Endodermal cell (in vitro differentiated cells): Measurements from ENCODE around the gene NR1H3. TPM values are rescaled to one million over a fixed set of nuclear protein-coding genes. Genes with fewer than 3 reads are reported as not detected.

Experiments
- DNase-seq: peaks from one replicate; pipeline ENCODE4 v3.0.0-alpha.2; 2017
- H3K27ac ChIP-seq: 2 replicates; pipeline ENCODE4 v1.5.1; 2013; ENCODE audit warnings: mild to moderate bottlenecking, low read depth, low read length, moderate library complexity
- H3K27me3 ChIP-seq: 2 replicates; pipeline ENCODE4 v1.6.1; 2013; ENCODE audit warnings: mild to moderate bottlenecking, low read length, moderate library complexity; ENCODE audit not compliant: insufficient read depth, control insufficient read depth, poor library complexity, severe bottlenecking
- H3K36me3 ChIP-seq: 2 replicates; pipeline ENCODE4 v1.7.0; 2013; ENCODE audit warnings: mild to moderate bottlenecking, low read length, moderate library complexity; ENCODE audit not compliant: control insufficient read depth, insufficient read depth
- H3K4me1 ChIP-seq: one replicate; pipeline ENCODE4 v1.7.0; 2013; ENCODE audit warnings: low read length; ENCODE audit not compliant: control insufficient read depth, insufficient read depth
- H3K4me3 ChIP-seq: 2 replicates; pipeline ENCODE4 v1.5.1; 2013; ENCODE audit warnings: mild to moderate bottlenecking, low read length, moderate library complexity
- H3K9ac ChIP-seq: 2 replicates; pipeline ENCODE4 v1.6.1; 2013; ENCODE audit warnings: mild to moderate bottlenecking, low read length, moderate library complexity; ENCODE audit not compliant: poor library complexity, severe bottlenecking; ENCODE audit errors: extremely low read depth
- H3K9me3 ChIP-seq: 2 replicates; pipeline ENCODE4 v1.6.1; 2013; ENCODE audit warnings: mild to moderate bottlenecking, low read length, moderate library complexity; ENCODE audit not compliant: control insufficient read depth
- H3K27ac Mint-ChIP-seq: 2 replicates; pipeline ENCODE4 v1.8.0; 2020; ENCODE audit warnings: mixed read lengths
- H3K27me3 Mint-ChIP-seq: 2 replicates; pipeline ENCODE4 v1.8.0; 2021; ENCODE audit warnings: mild to moderate bottlenecking, mixed read lengths; ENCODE audit not compliant: insufficient read depth
- H3K36me3 Mint-ChIP-seq: 2 replicates; pipeline ENCODE4 v1.8.0; 2020; ENCODE audit warnings: low read depth, mixed read lengths
- H3K4me1 Mint-ChIP-seq: 2 replicates; pipeline ENCODE4 v1.8.0; 2020; ENCODE audit warnings: mixed read lengths
- H3K4me3 Mint-ChIP-seq: 2 replicates; pipeline ENCODE4 v1.8.0; 2020; ENCODE audit warnings: mild to moderate bottlenecking, moderate library complexity, mixed read lengths
- H3K9me3 Mint-ChIP-seq: 2 replicates; pipeline ENCODE4 v1.8.0; 2020; ENCODE audit warnings: mild to moderate bottlenecking, mixed read lengths
- CTCF ChIP-seq: fragments of 200-600 bp; sonication (generic); conservative IDR thresholded peaks from 2 replicates; pipeline ENCODE4 v1.5.0; 2021; ENCODE audit warnings: antibody characterized with exemption, mild to moderate bottlenecking
- WGBS, 2 experiments: methylation state at CpG; one replicate each; pipeline versions ENCODE4 v1.1.5 to v1.1.7; 2013; ENCODE audit warnings: missing lambda C conversion rate in 2 of 2, mixed read lengths in 1 of 2; ENCODE audit not compliant: insufficient coverage in 1 of 2, insufficient read length in 1 of 2; 5-methylcytosine and 5-hydroxymethylcytosine counted together
- total RNA-seq, 2 donors: library from RNA; stranded (reverse); fragmentation: NEBNext Ultra II Directional in 1 of 2; extraction: Animal tissue kit (Norgen Biotek cat#: 25700) in 1 of 2; gene quantifications; 2 replicates in 1 of 2; 3 replicates in 1 of 2; pipeline ENCODE4 v1.2.1, GENCODE V29; 2021

Gene NR1H3
- total RNA-seq, 2 donors from 2014 or later = 29.4 to 34.6 TPM

GRCh38 chr11:47257177-47257516, 649 bp upstream of the NR1H3 start:
- peak overlapping the region; percentile 54 for H3K4me3 Mint-ChIP-seq
- peak overlapping the region; percentile 15 for H3K9ac ChIP-seq

DNA sequence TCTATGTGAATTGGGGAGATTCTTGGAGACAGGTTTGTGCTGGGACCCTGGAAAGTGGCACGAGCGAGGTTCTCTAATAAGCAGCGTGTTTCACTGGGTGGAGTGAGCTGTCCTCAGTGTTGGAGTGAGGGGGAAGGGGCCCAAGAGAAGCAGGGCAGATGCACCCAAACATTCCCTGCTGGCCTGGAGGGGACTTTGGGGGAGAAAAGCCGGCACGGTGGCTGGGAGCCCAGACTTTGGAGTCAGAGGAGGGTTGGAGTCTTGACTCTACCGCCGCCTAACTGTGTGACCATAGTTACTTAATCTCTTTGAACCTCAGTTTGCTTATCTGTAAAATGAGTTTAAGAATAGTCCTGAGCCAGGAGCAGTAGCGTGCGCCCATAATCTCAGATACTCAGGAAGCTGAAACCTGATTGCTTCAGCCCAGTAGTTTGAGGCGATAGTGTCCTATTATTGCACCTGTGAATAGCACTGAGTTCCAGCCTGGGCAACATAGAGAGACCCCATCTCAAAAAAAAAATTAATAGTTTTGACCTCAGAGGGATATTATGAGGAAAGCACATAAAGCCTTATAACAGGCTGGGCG, 614 bp downstream of the NR1H3 start:
- no peaks in the 10 kb centered on the region for H3K27me3 Mint-ChIP-seq
- Histone ChIP-seq H3K4me1 (no peaks in the 10 kb centered on the region), H3K36me3 (no peaks in the 10 kb centered on the region), H3K9me3 (no peaks in the 10 kb centered on the region), H3K9ac (no peak overlapping the region), H3K27me3 (no peaks in the 10 kb centered on the region), H3K4me3 (no peak overlapping the region), H3K27ac (peak overlapping the region; percentile 12)
- DNase-seq = no peak
- no peak for TF ChIP-seq CTCF
- no peaks in the 10 kb centered on the region for H3K9me3 Mint-ChIP-seq
- peak overlapping the region; percentile 76 for H3K27ac Mint-ChIP-seq
- H3K4me1 Mint-ChIP-seq = peaks cover 20% of the 10 kb centered on the region
- no peaks in the 10 kb centered on the region for H3K36me3 Mint-ChIP-seq
- WGBS, 2 experiments = 92 to 96% methylated on average over 9 to 11 of the region's 11 CpGs
- peak overlapping the region; percentile 54 for H3K4me3 Mint-ChIP-seq

More at GRCh38 chr11:47257177-47257516, 649 bp upstream of the NR1H3 start:
- WGBS, 2 experiments = 77 to 78% methylated on average over 1 to 2 of the region's 2 CpGs
- Mint-ChIP-seq H3K4me1 (peaks cover 24% of the 10 kb centered on the region), H3K36me3 (no peaks in the 10 kb centered on the region), H3K9me3 (no peaks in the 10 kb centered on the region), H3K27ac (peak overlapping the region; percentile 94), H3K27me3 (no peaks in the 10 kb centered on the region)
- Histone ChIP-seq H3K4me3 (peak overlapping the region; percentile 62), H3K9me3 (no peaks in the 10 kb centered on the region), H3K36me3 (no peaks in the 10 kb centered on the region), H3K27me3 (no peaks in the 10 kb centered on the region), H3K27ac (peak overlapping the region; percentile 76), H3K4me1 (no peaks in the 10 kb centered on the region)
- no peak for TF ChIP-seq CTCF
- no peak for DNase-seq

- TF ChIP-seq CTCF = peak; percentile 83
- no peak overlapping the region for H3K9ac ChIP-seq
- H3K4me1 Mint-ChIP-seq = peaks cover 19% of the 10 kb centered on the region
- peak overlapping the region; percentile 88 for H3K27ac Mint-ChIP-seq
- no peaks in the 10 kb centered on the region for H3K4me1 ChIP-seq
- H3K27ac ChIP-seq = no peak overlapping the region
- no peaks in the 10 kb centered on the region for H3K36me3 Mint-ChIP-seq
- DNase-seq = peak; percentile 93
- H3K36me3 ChIP-seq = no peaks in the 10 kb centered on the region
- no peaks in the 10 kb centered on the region for H3K27me3 ChIP-seq
- 59 to 60% methylated on average over 10 of the region's 10 CpGs for WGBS, 2 experiments
- no peak overlapping the region for H3K4me3 Mint-ChIP-seq
- no peaks in the 10 kb centered on the region for H3K9me3 ChIP-seq
- H3K9me3 Mint-ChIP-seq = no peaks in the 10 kb centered on the region
- H3K4me3 ChIP-seq = no peak overlapping the region
- no peaks in the 10 kb centered on the region for H3K27me3 Mint-ChIP-seq
Observed at GRCh38 chr11:47259232-47259977, 1.6 kb downstream of the NR1H3 start.
